CD14-positive monocyte (primary cell): ENCODE measurements around the gene SCMH1. TPM values are rescaled to one million over a fixed set of nuclear protein-coding genes. Genes with fewer than 3 reads are reported as not detected.

Experiments used
- DNase-seq, 3 donors: peaks; one replicate each; pipeline ENCODE4 v3.0.0-alpha.2; 2011 to 2022
- H2AFZ ChIP-seq: 2 replicates; pipeline ENCODE4 v1.6.0; 2012; ENCODE audit warnings: mild to moderate bottlenecking, low read depth, low read length, inconsistent platforms; ENCODE audit not compliant: insufficient read depth, poor library complexity, severe bottlenecking
- H3K27ac ChIP-seq, 2 donors: 1 replicate in 1 of 2; 2 replicates in 1 of 2; pipeline ENCODE4 v1.5.1; 2012 to 2013; ENCODE audit warnings: low read length in 2 of 2, control low read depth in 1 of 2, inconsistent platforms in 1 of 2, low read depth in 1 of 2, mild to moderate bottlenecking in 1 of 2
- H3K27me3 ChIP-seq, 2 donors: one replicate each; pipeline versions ENCODE4 v1.6.0 to v1.6.1; 2011 to 2013; ENCODE audit warnings: low read length in 2 of 2; ENCODE audit not compliant: control insufficient read depth in 2 of 2, insufficient read depth in 2 of 2
- H3K36me3 ChIP-seq, 2 donors: replicated peaks in 1 of 2; 1 replicate in 1 of 2; 2 replicates in 1 of 2; pipeline versions ENCODE4 v1.5.1 to v1.6.1; 2012 to 2013; ENCODE audit warnings: low read length in 2 of 2, control low read depth in 1 of 2, inconsistent platforms in 1 of 2, mild to moderate bottlenecking in 1 of 2; ENCODE audit not compliant: insufficient read depth in 2 of 2, control insufficient read depth in 1 of 2
- H3K4me1 ChIP-seq, 2 donors: 1 replicate in 1 of 2; 2 replicates in 1 of 2; pipeline versions ENCODE4 v1.5.1 to v1.6.1; 2012 to 2013; ENCODE audit warnings: low read length in 2 of 2, control low read depth in 1 of 2, inconsistent platforms in 1 of 2, mild to moderate bottlenecking in 1 of 2, moderate library complexity in 1 of 2; ENCODE audit not compliant: insufficient read depth in 2 of 2, control insufficient read depth in 1 of 2
- H3K4me2 ChIP-seq: replicated peaks from 2 replicates; pipeline ENCODE3; 2012; ENCODE audit warnings: low read length, moderate library complexity, mild to moderate bottlenecking; ENCODE audit not compliant: poor library complexity, severe bottlenecking; ENCODE audit errors: extremely low read depth
- H3K4me3 ChIP-seq, 3 experiments: fragments of 200-600 bp in 1 of 3; sonication (generic) in 1 of 3; replicated peaks in 1 of 3; 1 replicate in 2 of 3; 2 replicates in 1 of 3; pipeline ENCODE4 v1.5.1; 2011 to 2013; ENCODE audit warnings: low read length in 3 of 3, mild to moderate bottlenecking in 3 of 3, control low read depth in 2 of 3, low read depth in 2 of 3, inconsistent platforms in 1 of 3, moderate library complexity in 1 of 3
- H3K79me2 ChIP-seq: 2 replicates; pipeline ENCODE4 v1.6.0; 2012; ENCODE audit warnings: mild to moderate bottlenecking, control low read depth, inconsistent platforms, low read length, moderate library complexity; ENCODE audit not compliant: insufficient read depth
- H3K9ac ChIP-seq: 2 replicates; pipeline ENCODE4 v1.6.0; 2017; ENCODE audit warnings: low read length, mild to moderate bottlenecking; ENCODE audit not compliant: insufficient read depth, poor library complexity, severe bottlenecking
- H3K9me3 ChIP-seq, 2 donors: replicated peaks in 1 of 2; 1 replicate in 1 of 2; 2 replicates in 1 of 2; pipeline versions ENCODE4 v1.5.1 to v1.6.1; 2012 to 2013; ENCODE audit warnings: low read length in 2 of 2, control low read depth in 1 of 2; ENCODE audit not compliant: control insufficient read depth in 1 of 2, insufficient read depth in 1 of 2
- H4K20me1 ChIP-seq: 2 replicates; pipeline ENCODE4 v1.6.0; 2012; ENCODE audit warnings: mild to moderate bottlenecking, low read length, control low read depth, moderate library complexity; ENCODE audit not compliant: insufficient read depth
- H3K27ac Mint-ChIP-seq, 7 donors: one replicate each; pipeline ENCODE4 v1.8.0; 2020; ENCODE audit warnings: mild to moderate bottlenecking in 7 of 7, mixed read lengths in 7 of 7, moderate library complexity in 6 of 7, inconsistent platforms in 2 of 7
- H3K27me3 Mint-ChIP-seq, 3 donors: one replicate each; pipeline ENCODE4 v1.8.0; 2021 to 2022; ENCODE audit warnings: low read depth in 3 of 3, mild to moderate bottlenecking in 3 of 3, mixed read lengths in 3 of 3, moderate library complexity in 3 of 3, inconsistent platforms in 1 of 3
- H3K36me3 Mint-ChIP-seq, 2 donors: one replicate each; pipeline ENCODE4 v1.8.0; 2020; ENCODE audit warnings: mixed read lengths in 2 of 2, inconsistent platforms in 1 of 2, mild to moderate bottlenecking in 1 of 2
- H3K4me1 Mint-ChIP-seq: one replicate; pipeline ENCODE4 v1.8.0; 2020; ENCODE audit warnings: mild to moderate bottlenecking, mixed read lengths
- H3K4me3 Mint-ChIP-seq, 2 donors: one replicate each; pipeline ENCODE4 v1.8.0; 2020; ENCODE audit warnings: mild to moderate bottlenecking in 2 of 2, mixed read lengths in 2 of 2, moderate library complexity in 1 of 2
- H3K9me3 Mint-ChIP-seq, 7 donors: one replicate each; pipeline ENCODE4 v1.8.0; 2020 to 2022; ENCODE audit warnings: mixed read lengths in 7 of 7, mild to moderate bottlenecking in 6 of 7, moderate library complexity in 6 of 7, inconsistent platforms in 2 of 7
- WGBS: methylation state at CpG from one replicate; pipeline ENCODE4 v1.1.5; 2013; ENCODE audit warnings: missing lambda C conversion rate; ENCODE audit not compliant: insufficient coverage; 5-methylcytosine and 5-hydroxymethylcytosine counted together
- intact Hi-C, 2 donors: fragments of 100-400 bp; cut with micrococcal nuclease; formaldehyde crosslinking; loops; one replicate each; pipeline versions ENCODE4 v1.15.0 to v1.15.1; 2023
- polyA plus RNA-seq, 3 donors: library from polyadenylated mRNA; depleted of rRNA in 1 of 3; unstranded in 2 of 3; stranded (reverse) in 1 of 3; fragments of 300-500 nt in 2 of 3; fragments of >200 nt in 1 of 3; fragmentation: Illumina TruSeq in 2 of 3; gene quantifications; 1 replicate in 2 of 3; 2 replicates in 1 of 3; pipeline ENCODE4 v1.2.3, GENCODE V29; 2012 to 2021
- TF ChIP-seq, protein P1 (sequence below): fragments of 200-600 bp; IDR thresholded peaks from one replicate; pipeline ENCODE4 v1.8.0; 2022; ENCODE audit warnings: antibody characterized with exemption, mild to moderate bottlenecking

The SCMH1 gene
- polyA plus RNA-seq, 3 donors, result 0.66 to 12.7 (median 0.74) TPM

DNA sequence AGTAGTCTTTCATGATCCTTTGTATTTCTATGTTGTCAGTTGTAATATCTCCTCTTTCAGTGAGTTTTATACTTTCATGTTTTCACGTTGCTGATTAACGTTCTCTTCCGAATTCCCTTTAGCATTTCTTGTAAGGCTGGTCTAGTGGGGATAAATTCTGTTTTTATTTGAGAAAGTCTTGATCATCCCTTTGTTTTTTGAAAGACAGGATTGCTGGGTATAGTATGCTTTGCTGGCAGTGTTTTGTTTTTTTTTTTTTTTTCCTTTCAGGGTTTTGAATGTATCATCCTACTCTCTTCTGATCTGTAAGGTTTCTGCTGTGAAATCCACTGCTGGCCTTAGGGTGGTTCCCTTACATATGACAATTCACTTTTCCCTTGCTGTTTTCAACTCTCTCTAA lies 74.4 kb downstream of the SCMH1 start:
- peaks cover 5% of the 10 kb centered on the region for H3K4me1 Mint-ChIP-seq
- WGBS, result no CpG with 5 or more reads among the region's 3 CpGs
- no peak overlapping the region for H3K9ac ChIP-seq
- H3K79me2 ChIP-seq, result no peaks in the 10 kb centered on the region
- H3K4me3 ChIP-seq, result no peak overlapping the region
- H3K4me3 Mint-ChIP-seq, result no peak overlapping the region
- TF ChIP-seq, protein P1, sequence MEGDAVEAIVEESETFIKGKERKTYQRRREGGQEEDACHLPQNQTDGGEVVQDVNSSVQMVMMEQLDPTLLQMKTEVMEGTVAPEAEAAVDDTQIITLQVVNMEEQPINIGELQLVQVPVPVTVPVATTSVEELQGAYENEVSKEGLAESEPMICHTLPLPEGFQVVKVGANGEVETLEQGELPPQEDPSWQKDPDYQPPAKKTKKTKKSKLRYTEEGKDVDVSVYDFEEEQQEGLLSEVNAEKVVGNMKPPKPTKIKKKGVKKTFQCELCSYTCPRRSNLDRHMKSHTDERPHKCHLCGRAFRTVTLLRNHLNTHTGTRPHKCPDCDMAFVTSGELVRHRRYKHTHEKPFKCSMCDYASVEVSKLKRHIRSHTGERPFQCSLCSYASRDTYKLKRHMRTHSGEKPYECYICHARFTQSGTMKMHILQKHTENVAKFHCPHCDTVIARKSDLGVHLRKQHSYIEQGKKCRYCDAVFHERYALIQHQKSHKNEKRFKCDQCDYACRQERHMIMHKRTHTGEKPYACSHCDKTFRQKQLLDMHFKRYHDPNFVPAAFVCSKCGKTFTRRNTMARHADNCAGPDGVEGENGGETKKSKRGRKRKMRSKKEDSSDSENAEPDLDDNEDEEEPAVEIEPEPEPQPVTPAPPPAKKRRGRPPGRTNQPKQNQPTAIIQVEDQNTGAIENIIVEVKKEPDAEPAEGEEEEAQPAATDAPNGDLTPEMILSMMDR, result no peak
- H3K27ac Mint-ChIP-seq, result no peak overlapping the region
- no peak overlapping the region for H3K4me2 ChIP-seq
- H3K27me3 ChIP-seq, result no peaks in the 10 kb centered on the region
- intact Hi-C loops, result no loop called here
- no peak overlapping the region for H3K27ac ChIP-seq
- peaks cover 17 to 41% (median 31%) of the 10 kb centered on the region in 7 donors for H3K9me3 Mint-ChIP-seq
- H3K36me3 ChIP-seq, result peaks cover 0 to 18% of the 10 kb centered on the region in 2 donors
- no peaks in the 10 kb centered on the region for H4K20me1 ChIP-seq
- H3K9me3 ChIP-seq, result peaks cover 15 to 33% of the 10 kb centered on the region in 2 donors
- peaks cover 27 to 37% of the 10 kb centered on the region in 2 donors for H3K36me3 Mint-ChIP-seq
- H3K27me3 Mint-ChIP-seq, result peaks cover 0 to 3% (median 0%) of the 10 kb centered on the region in 3 donors
- H2AFZ ChIP-seq, result no peak overlapping the region
- no peak for DNase-seq
- peaks cover 0 to 10% of the 10 kb centered on the region in 2 donors for H3K4me1 ChIP-seq

DNA sequence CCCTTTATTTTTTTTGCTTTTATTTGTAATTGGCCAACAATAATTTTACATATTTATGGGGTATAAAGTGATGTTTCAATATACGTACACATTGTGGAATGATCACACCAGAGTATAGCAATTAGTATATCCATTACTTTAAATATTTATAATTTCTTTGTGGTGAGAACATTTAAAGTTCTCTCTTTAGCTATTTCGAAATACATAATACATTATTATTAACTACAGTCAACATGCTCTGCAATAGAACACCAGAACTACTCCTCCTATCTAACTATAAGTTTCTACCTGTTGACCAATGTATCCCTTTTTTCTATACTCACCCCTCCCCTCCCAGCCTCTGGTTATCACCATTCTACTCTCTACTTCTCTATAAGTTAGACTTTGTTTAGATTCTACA lies 77.4 kb downstream of the SCMH1 start:
- DNase-seq, result no peak
- Histone ChIP-seq H3K4me1 (no peaks in the 10 kb centered on the region), H4K20me1 (no peaks in the 10 kb centered on the region), H3K9me3 (peaks cover 10 to 33% of the 10 kb centered on the region in 2 donors), H3K36me3 (peaks cover 0 to 27% of the 10 kb centered on the region in 2 donors), H3K4me3 (no peak overlapping the region), H3K27me3 (no peaks in the 10 kb centered on the region), H3K27ac (no peak overlapping the region), H3K79me2 (no peaks in the 10 kb centered on the region), H3K4me2 (no peak overlapping the region), H3K9ac (no peak overlapping the region), H2AFZ (no peak overlapping the region)
- H3K9me3 Mint-ChIP-seq, result peaks cover 14 to 31% (median 26%) of the 10 kb centered on the region in 7 donors
- H3K27ac Mint-ChIP-seq, result no peak overlapping the region
- TF ChIP-seq, protein P1, result no peak
- WGBS, result no CpG with 5 or more reads among the region's 2 CpGs
- peaks cover 0 to 2% (median 0%) of the 10 kb centered on the region in 3 donors for H3K27me3 Mint-ChIP-seq
- H3K4me1 Mint-ChIP-seq, result no peaks in the 10 kb centered on the region
- no peak overlapping the region for H3K4me3 Mint-ChIP-seq
- H3K36me3 Mint-ChIP-seq, result peaks cover 22 to 23% of the 10 kb centered on the region in 2 donors
- intact Hi-C loops, result no loop called here
